ENCODE data around the gene CCNYL1. TPM values are rescaled to one million over a fixed set of nuclear protein-coding genes. Genes with fewer than 3 reads are reported as not detected.
A peak's percentile ranks its signal among the peaks of the same experiment; 100 is the strongest.

CCNYL1 gene
- total RNA-seq: 10 to 100 TPM in 3 of 4 donors, 1 to 10 TPM in 1; 9.4 to 15.9 (median 13.1) TPM

- Histone ChIP-seq H3K27me3 (no peaks in the 10 kb centered on the region), H3K4me3 (peak within 1 kb of the TSS; percentile 78 to 92 (median 84)), H3K4me1 (peaks cover 0 to 27% (median 17%) of the 10 kb centered on the region in 4 donors), H3K27ac (peak within 1 kb of the TSS; percentile 50 to 91 (median 88)), H3K36me3 (no peaks in the 10 kb centered on the region), H3K9me3 (no peaks in the 10 kb centered on the region)
- peak; percentile 94 to 96 for DNase-seq (ENCODE audit: low spot score in 2 of 2)
- TF ChIP-seq EP300 (IDR thresholded peaks at IDR 0.05): peak; percentile 67 to 94
- peak in 4 of 5 experiments; percentile 11 to 80 (median 62) for TF ChIP-seq CTCF (IDR thresholded peaks at IDR 0.05)
- peak; percentile 70 to 96 for TF ChIP-seq POLR2A (IDR thresholded peaks at IDR 0.05)
- WGBS, 2 donors: 0 to 1% methylated on average over 25 to 47 of the region's 60 CpGs
Measured at GRCh38 chr2:207710814-207711740, at the start of gene CCNYL1. CCNYL1 (plus strand) TSS chr2:207711640; CDS start chr2:207711897, 257 bp downstream.

GRCh38 chr2:207662203-207662602 lies 49.2 kb upstream of the CCNYL1 start:
- no peak overlapping the region for H3K4me3 ChIP-seq
- TF ChIP-seq CTCF (IDR thresholded peaks at IDR 0.05) (no peak), POLR2A (IDR thresholded peaks at IDR 0.05) (no peak), EP300 (IDR thresholded peaks at IDR 0.05) (no peak)
- no peaks in the 10 kb centered on the region for H3K27me3 ChIP-seq
- H3K36me3 ChIP-seq: no peaks in the 10 kb centered on the region
- no peak for DNase-seq (ENCODE audit: low spot score in 2 of 2)
- H3K4me1 ChIP-seq: no peaks in the 10 kb centered on the region
- no peak overlapping the region for H3K27ac ChIP-seq
- WGBS, 2 donors: 82 to 86% methylated on average over 2 of the region's 2 CpGs
- no peaks in the 10 kb centered on the region for H3K9me3 ChIP-seq

GRCh38 chr2:207663870-207664545 lies 47.4 kb upstream of the CCNYL1 start:
- no peak overlapping the region for H3K4me3 ChIP-seq
- H3K4me1 ChIP-seq: no peaks in the 10 kb centered on the region
- no peak for DNase-seq (ENCODE audit: low spot score in 2 of 2)
- no peak overlapping the region for H3K27ac ChIP-seq
- H3K36me3 ChIP-seq: no peaks in the 10 kb centered on the region
- 53% methylated on average over 5 of the region's 5 CpGs for WGBS, 2 donors
- H3K9me3 ChIP-seq: no peaks in the 10 kb centered on the region
- TF ChIP-seq CTCF (IDR thresholded peaks at IDR 0.05) (no peak), EP300 (IDR thresholded peaks at IDR 0.05) (no peak), POLR2A (IDR thresholded peaks at IDR 0.05) (no peak)
- no peaks in the 10 kb centered on the region for H3K27me3 ChIP-seq

- no peaks in the 10 kb centered on the region for H3K9me3 ChIP-seq
- no peak overlapping the region for H3K4me3 ChIP-seq
- DNase-seq (ENCODE audit: low spot score in 2 of 2): no peak
- no peaks in the 10 kb centered on the region for H3K4me1 ChIP-seq
- WGBS, 2 donors: 50 to 59% methylated on average over 6 of the region's 6 CpGs
- no peaks in the 10 kb centered on the region for H3K27me3 ChIP-seq
- H3K27ac ChIP-seq: no peak overlapping the region
- H3K36me3 ChIP-seq: no peaks in the 10 kb centered on the region
- TF ChIP-seq POLR2A (IDR thresholded peaks at IDR 0.05) (no peak), CTCF (IDR thresholded peaks at IDR 0.05) (no peak), EP300 (IDR thresholded peaks at IDR 0.05) (no peak)
Measured at GRCh38 chr2:207670887-207671286, 40.6 kb upstream of the CCNYL1 start.

GRCh38 chr2:207673431-207673830 lies 38.0 kb upstream of the CCNYL1 start:
- H3K4me3 ChIP-seq: no peak overlapping the region
- peaks cover 0 to 10% (median 0%) of the 10 kb centered on the region in 4 donors for H3K4me1 ChIP-seq
- WGBS, 2 donors: 46% methylated on average over 2 of the region's 2 CpGs
- no peak for TF ChIP-seq POLR2A (IDR thresholded peaks at IDR 0.05)
- TF ChIP-seq CTCF (IDR thresholded peaks at IDR 0.05): no peak
- TF ChIP-seq EP300 (IDR thresholded peaks at IDR 0.05): no peak
- H3K36me3 ChIP-seq: no peaks in the 10 kb centered on the region
- H3K9me3 ChIP-seq: no peaks in the 10 kb centered on the region
- no peak for DNase-seq (ENCODE audit: low spot score in 2 of 2)
- no peak overlapping the region for H3K27ac ChIP-seq
- H3K27me3 ChIP-seq: no peaks in the 10 kb centered on the region

All from tibial nerve (tissue), 4 donors.